Measurements from ENCODE around the gene GPLD1.
A peak's percentile ranks its signal among the peaks of the same experiment; 100 is the strongest.
"Not testable (repeated sequence)": the region's sequence is repeated elsewhere in the genome, so short reads cannot be mapped to it uniquely, and the experiment has no call there.

The GPLD1 gene

DNA sequence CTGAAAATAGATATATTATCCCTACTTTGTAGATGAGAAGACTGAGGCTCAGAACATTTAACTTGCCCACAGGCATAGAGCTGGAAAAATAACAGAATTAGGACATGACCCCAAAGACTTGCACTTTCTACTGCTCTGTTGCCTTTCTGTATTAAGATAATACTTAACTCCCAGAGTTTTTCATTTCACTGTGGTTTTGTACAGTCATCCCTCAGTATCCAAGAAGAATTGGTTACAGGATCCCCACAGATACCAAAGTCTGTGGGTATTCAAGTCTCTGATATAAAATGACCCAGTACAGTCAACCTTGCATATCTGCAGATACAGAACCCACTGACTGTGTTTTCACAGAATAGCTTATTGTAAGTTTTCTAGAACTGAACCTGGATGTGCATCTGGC lies 69.9 kb downstream of the GPLD1 start:
- Histone ChIP-seq H3K4me1 (ENCODE audit: control insufficient read depth, insufficient read depth, low read length, unreplicated experiment) (no peaks in the 10 kb centered on the region), H3K36me3 (ENCODE audit: insufficient read depth, low read length) (peaks cover 52% of the 10 kb centered on the region), H3K79me2 (ENCODE audit: control insufficient read depth, insufficient read depth, low read length, unreplicated experiment) (no peaks in the 10 kb centered on the region), H3K27ac (ENCODE audit: low read depth, low read length) (no peak overlapping the region), H3K4me3 (ENCODE audit: low read depth, low read length) (no peak overlapping the region), H3K27me3 (ENCODE audit: insufficient read depth, low read length) (no peaks in the 10 kb centered on the region), H2AFZ (ENCODE audit: low read length, unreplicated experiment) (no peak overlapping the region)

GRCh38 chr6:24415753-24416152 lies 73.6 kb downstream of the GPLD1 start:
- Histone ChIP-seq H2AFZ (ENCODE audit: low read length, unreplicated experiment) (no peak overlapping the region), H3K4me1 (ENCODE audit: control insufficient read depth, insufficient read depth, low read length, unreplicated experiment) (no peaks in the 10 kb centered on the region), H3K27me3 (ENCODE audit: insufficient read depth, low read length) (no peaks in the 10 kb centered on the region), H3K79me2 (ENCODE audit: control insufficient read depth, insufficient read depth, low read length, unreplicated experiment) (no peaks in the 10 kb centered on the region), H3K36me3 (ENCODE audit: insufficient read depth, low read length) (peaks cover 38% of the 10 kb centered on the region), H3K4me3 (ENCODE audit: low read depth, low read length) (no peak overlapping the region), H3K27ac (ENCODE audit: low read depth, low read length) (no peak overlapping the region)

DNA sequence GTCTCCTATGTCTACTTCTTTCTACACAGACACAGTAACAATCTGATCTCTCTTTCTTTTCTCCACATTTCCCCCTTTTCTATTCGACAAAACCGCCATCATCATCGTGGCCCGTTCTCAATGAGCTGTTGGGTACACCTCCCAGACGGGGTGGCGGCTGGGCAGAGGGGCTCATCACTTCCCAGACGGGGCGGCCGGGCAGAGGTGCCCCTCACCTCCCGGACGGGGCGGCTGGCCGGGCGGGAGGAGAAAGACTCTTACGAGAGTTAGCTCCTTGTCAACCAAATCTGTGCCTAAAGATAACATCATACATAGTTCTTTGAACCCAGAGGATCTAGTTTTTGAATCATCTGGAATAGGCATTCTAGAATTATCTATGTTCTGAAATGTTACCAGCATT lies 74.8 kb downstream of the GPLD1 start:
- H3K36me3 ChIP-seq (ENCODE audit: insufficient read depth, low read length), result peaks cover 32% of the 10 kb centered on the region
- not testable (repeated sequence) for H3K79me2 ChIP-seq (ENCODE audit: control insufficient read depth, insufficient read depth, low read length, unreplicated experiment); H3K4me1 ChIP-seq (ENCODE audit: control insufficient read depth, insufficient read depth, low read length, unreplicated experiment); H3K4me3 ChIP-seq (ENCODE audit: low read depth, low read length); H3K27me3 ChIP-seq (ENCODE audit: insufficient read depth, low read length); H3K27ac ChIP-seq (ENCODE audit: low read depth, low read length); H2AFZ ChIP-seq (ENCODE audit: low read length, unreplicated experiment)

DNA sequence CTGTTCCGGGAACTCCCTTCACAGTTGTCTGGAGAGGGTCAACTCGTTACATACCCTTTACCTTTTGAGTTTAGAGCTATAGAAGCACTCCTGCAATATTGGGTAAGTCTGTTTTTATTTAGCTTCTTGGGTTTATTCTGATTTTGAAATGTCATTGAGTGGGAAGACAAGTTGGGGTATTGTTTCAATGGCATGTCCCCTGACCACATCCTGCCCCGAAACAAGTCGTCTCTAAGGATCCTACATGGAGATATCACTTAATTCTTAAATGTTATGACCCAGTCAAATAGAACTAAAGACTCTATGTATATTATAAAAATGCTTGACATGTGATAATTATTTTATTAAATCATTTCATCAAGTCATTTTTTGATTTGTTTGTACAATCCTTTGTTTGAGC lies 77.1 kb downstream of the GPLD1 start:
- peaks cover 25% of the 10 kb centered on the region for H3K36me3 ChIP-seq (ENCODE audit: insufficient read depth, low read length)
- no peak overlapping the region for H3K27ac ChIP-seq (ENCODE audit: low read depth, low read length)
- no peaks in the 10 kb centered on the region for H3K27me3 ChIP-seq (ENCODE audit: insufficient read depth, low read length)
- H3K4me3 ChIP-seq (ENCODE audit: low read depth, low read length), result no peak overlapping the region
- no peak overlapping the region for H2AFZ ChIP-seq (ENCODE audit: low read length, unreplicated experiment)
- peaks cover 7% of the 10 kb centered on the region for H3K79me2 ChIP-seq (ENCODE audit: control insufficient read depth, insufficient read depth, low read length, unreplicated experiment)
- H3K4me1 ChIP-seq (ENCODE audit: control insufficient read depth, insufficient read depth, low read length, unreplicated experiment), result no peaks in the 10 kb centered on the region

GRCh38 chr6:24410622-24411021 lies 78.8 kb downstream of the GPLD1 start:
- Histone ChIP-seq H3K27me3 (ENCODE audit: insufficient read depth, low read length) (no peaks in the 10 kb centered on the region), H3K27ac (ENCODE audit: low read depth, low read length) (no peak overlapping the region), H3K79me2 (ENCODE audit: control insufficient read depth, insufficient read depth, low read length, unreplicated experiment) (peaks cover 7% of the 10 kb centered on the region), H3K36me3 (ENCODE audit: insufficient read depth, low read length) (peaks cover 21% of the 10 kb centered on the region), H3K4me3 (ENCODE audit: low read depth, low read length) (no peak overlapping the region), H2AFZ (ENCODE audit: low read length, unreplicated experiment) (no peak overlapping the region), H3K4me1 (ENCODE audit: control insufficient read depth, insufficient read depth, low read length, unreplicated experiment) (no peaks in the 10 kb centered on the region)

DNA sequence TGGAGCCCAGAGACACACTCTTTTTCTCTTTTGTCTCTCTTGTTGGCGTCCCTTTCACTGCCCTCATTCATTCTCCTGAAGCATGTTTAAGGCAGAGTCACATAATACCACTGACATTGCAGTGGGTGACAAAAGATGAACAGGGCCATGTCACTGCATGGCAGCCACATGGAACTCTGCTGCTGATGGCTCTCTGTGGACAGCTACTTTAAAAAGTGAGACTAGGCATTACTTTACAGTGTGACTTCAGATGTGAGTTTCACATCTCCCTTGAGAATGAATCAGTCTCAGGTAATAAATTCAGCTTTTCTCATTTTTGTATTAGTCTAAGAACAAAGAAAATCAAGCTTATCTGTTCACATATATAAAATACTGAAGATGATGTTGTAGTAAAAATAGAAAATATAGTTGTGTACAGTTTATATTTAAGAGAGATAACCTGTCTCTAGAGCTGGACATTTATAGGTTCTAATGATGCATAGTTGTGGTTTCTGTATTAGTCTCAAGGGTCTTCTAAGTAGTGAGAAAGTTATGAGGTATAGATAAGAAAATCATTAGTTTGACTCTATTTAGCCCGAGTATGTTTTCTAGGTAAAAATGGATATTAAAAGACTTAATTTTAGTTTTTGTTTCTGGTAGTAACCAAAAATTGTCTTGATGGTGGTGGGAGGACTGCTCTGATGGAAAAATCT lies 80.5 kb downstream of the GPLD1 start:
- peaks cover 6% of the 10 kb centered on the region for H3K4me1 ChIP-seq (ENCODE audit: control insufficient read depth, insufficient read depth, low read length, unreplicated experiment)
- H3K79me2 ChIP-seq (ENCODE audit: control insufficient read depth, insufficient read depth, low read length, unreplicated experiment), result peaks cover 19% of the 10 kb centered on the region
- H3K27ac ChIP-seq (ENCODE audit: low read depth, low read length), result no peak overlapping the region
- H3K27me3 ChIP-seq (ENCODE audit: insufficient read depth, low read length), result no peaks in the 10 kb centered on the region
- peaks cover 18% of the 10 kb centered on the region for H3K36me3 ChIP-seq (ENCODE audit: insufficient read depth, low read length)
- H2AFZ ChIP-seq (ENCODE audit: low read length, unreplicated experiment), result no peak overlapping the region
- no peak overlapping the region for H3K4me3 ChIP-seq (ENCODE audit: low read depth, low read length)

- no peak overlapping the region for H2AFZ ChIP-seq (ENCODE audit: low read length, unreplicated experiment)
- H3K79me2 ChIP-seq (ENCODE audit: control insufficient read depth, insufficient read depth, low read length, unreplicated experiment), result peaks cover 37% of the 10 kb centered on the region
- H3K27me3 ChIP-seq (ENCODE audit: insufficient read depth, low read length), result no peaks in the 10 kb centered on the region
- no peak overlapping the region for H3K4me3 ChIP-seq (ENCODE audit: low read depth, low read length)
- peaks cover 8% of the 10 kb centered on the region; the same call in 1 of the 2 replicates for H3K36me3 ChIP-seq (ENCODE audit: insufficient read depth, low read length)
- no peak overlapping the region for H3K27ac ChIP-seq (ENCODE audit: low read depth, low read length)
- peaks cover 9% of the 10 kb centered on the region for H3K4me1 ChIP-seq (ENCODE audit: control insufficient read depth, insufficient read depth, low read length, unreplicated experiment)
Observed at GRCh38 chr6:24405262-24405661, 84.1 kb downstream of the GPLD1 start.

DNA sequence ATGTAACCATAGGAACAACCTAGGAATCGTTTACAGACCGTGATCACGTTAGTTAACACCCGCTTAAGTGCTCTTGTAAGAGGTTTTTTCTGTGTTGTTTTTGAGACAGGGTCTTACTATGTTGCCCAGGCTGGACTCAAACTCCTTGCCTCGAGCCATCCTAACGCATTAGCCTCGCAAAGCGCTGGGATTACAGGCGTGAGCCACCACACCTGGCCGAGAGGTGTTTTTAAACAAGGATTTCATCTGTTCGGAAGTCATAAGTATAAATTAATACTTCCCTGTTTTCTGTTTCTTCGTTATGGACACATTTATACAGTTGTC lies 85.9 kb downstream of the GPLD1 start:
- Histone ChIP-seq H3K27ac (ENCODE audit: low read depth, low read length) (no peak overlapping the region), H3K4me1 (ENCODE audit: control insufficient read depth, insufficient read depth, low read length, unreplicated experiment) (peaks cover 9% of the 10 kb centered on the region), H3K4me3 (ENCODE audit: low read depth, low read length) (peak overlapping the region; percentile 99), H2AFZ (ENCODE audit: low read length, unreplicated experiment) (peak overlapping the region; percentile 100), H3K27me3 (ENCODE audit: insufficient read depth, low read length) (peaks cover 7% of the 10 kb centered on the region; the same call in 1 of the 2 replicates), H3K79me2 (ENCODE audit: control insufficient read depth, insufficient read depth, low read length, unreplicated experiment) (peaks cover 32% of the 10 kb centered on the region), H3K36me3 (ENCODE audit: insufficient read depth, low read length) (peaks cover 4% of the 10 kb centered on the region; the same call in 1 of the 2 replicates)

GRCh38 chr6:24402697-24403500 lies 86.5 kb downstream of the GPLD1 start, which contains the start of gene MRS2:
Gene MRS2, plus strand, starts transcription at chr6:24402936. Its CDS starts 111 bp downstream, at chr6:24403047.
- peaks cover 4% of the 10 kb centered on the region; the same call in 1 of the 2 replicates for H3K36me3 ChIP-seq (ENCODE audit: insufficient read depth, low read length)
- peaks cover 7% of the 10 kb centered on the region; the same call in 1 of the 2 replicates for H3K27me3 ChIP-seq (ENCODE audit: insufficient read depth, low read length)
- peak within 1 kb of the TSS; percentile 99 for H3K4me3 ChIP-seq (ENCODE audit: low read depth, low read length)
- H3K4me1 ChIP-seq (ENCODE audit: control insufficient read depth, insufficient read depth, low read length, unreplicated experiment), result peaks cover 9% of the 10 kb centered on the region
- peak within 1 kb of the TSS; percentile 100 for H2AFZ ChIP-seq (ENCODE audit: low read length, unreplicated experiment)
- no peak within 1 kb of the TSS for H3K27ac ChIP-seq (ENCODE audit: low read depth, low read length)
- H3K79me2 ChIP-seq (ENCODE audit: control insufficient read depth, insufficient read depth, low read length, unreplicated experiment), result peaks cover 30% of the 10 kb centered on the region

DNA sequence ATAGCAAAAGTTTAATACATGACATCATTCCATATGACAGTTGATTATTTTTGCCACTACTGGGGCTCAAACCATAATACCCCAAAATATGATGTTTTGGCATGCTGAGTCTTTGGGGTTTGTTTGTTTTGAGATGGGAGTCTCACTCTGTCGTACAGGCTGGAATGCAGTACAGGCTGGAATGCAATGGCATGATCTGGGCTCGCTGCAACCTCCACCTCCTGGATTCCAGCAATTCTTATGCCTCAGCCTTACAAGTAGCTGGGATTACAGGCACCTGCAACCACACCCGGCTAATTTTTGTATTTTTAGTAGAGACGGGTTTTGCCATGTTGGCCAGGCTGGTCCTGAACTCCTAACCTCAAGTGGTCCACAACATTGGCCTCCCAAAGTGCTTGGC lies 87.9 kb downstream of the GPLD1 start:
- no peak overlapping the region for H3K4me3 ChIP-seq (ENCODE audit: low read depth, low read length)
- no peak overlapping the region for H3K27ac ChIP-seq (ENCODE audit: low read depth, low read length)
- peaks cover 9% of the 10 kb centered on the region for H3K4me1 ChIP-seq (ENCODE audit: control insufficient read depth, insufficient read depth, low read length, unreplicated experiment)
- 0 out of 2 replicates have a peak, but pooled peaks cover 4% of the 10 kb centered on the region for H3K36me3 ChIP-seq (ENCODE audit: insufficient read depth, low read length)
- H3K27me3 ChIP-seq (ENCODE audit: insufficient read depth, low read length), result peaks cover 7% of the 10 kb centered on the region; the same call in 1 of the 2 replicates
- no peak overlapping the region for H2AFZ ChIP-seq (ENCODE audit: low read length, unreplicated experiment)
- peaks cover 30% of the 10 kb centered on the region for H3K79me2 ChIP-seq (ENCODE audit: control insufficient read depth, insufficient read depth, low read length, unreplicated experiment)
